ENCODE data around the gene CHCHD5. TPM values are rescaled to one million over a fixed set of nuclear protein-coding genes. Genes with fewer than 3 reads are reported as not detected.
A peak's percentile ranks its signal among the peaks of the same experiment; 100 is the strongest.

The CHCHD5 gene
- total RNA-seq, 1 experiment from 2014 or later = 30.7 TPM

GRCh38 chr2:112623913-112624777 lies 39.7 kb downstream of the CHCHD5 start:
- DNase-seq (ENCODE audit: extremely low read depth, low read depth) = peak; percentile 94

- DNase-seq (ENCODE audit: extremely low read depth, low read depth) = no peak
These were observed 41.2 kb downstream of the CHCHD5 start for GRCh38 chr2:112625474-112626114.

DNA sequence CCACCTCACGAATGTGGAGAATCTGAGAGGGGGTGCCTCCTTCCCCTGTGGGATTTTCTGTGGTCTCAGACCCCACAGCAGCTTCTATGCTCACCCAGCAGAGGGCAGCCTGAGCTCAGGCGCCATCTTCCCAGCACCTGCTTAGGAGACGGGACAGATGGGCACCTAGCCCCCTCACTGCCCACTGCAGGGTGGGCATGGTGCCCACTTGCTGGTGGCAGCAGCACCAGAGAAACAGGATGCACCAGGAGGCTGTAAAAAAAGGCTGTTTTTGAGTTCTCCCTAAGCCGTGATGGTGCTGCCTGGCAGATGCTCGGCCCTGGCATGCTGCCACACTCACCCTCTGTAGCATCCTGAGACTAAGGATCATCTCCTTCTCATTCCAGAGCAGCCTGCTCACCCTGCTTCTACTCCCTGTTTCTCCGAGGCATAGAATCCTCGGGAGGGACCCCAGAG lies 42.2 kb downstream of the CHCHD5 start:
- DNase-seq (ENCODE audit: extremely low read depth, low read depth) = peak; percentile 76

DNA sequence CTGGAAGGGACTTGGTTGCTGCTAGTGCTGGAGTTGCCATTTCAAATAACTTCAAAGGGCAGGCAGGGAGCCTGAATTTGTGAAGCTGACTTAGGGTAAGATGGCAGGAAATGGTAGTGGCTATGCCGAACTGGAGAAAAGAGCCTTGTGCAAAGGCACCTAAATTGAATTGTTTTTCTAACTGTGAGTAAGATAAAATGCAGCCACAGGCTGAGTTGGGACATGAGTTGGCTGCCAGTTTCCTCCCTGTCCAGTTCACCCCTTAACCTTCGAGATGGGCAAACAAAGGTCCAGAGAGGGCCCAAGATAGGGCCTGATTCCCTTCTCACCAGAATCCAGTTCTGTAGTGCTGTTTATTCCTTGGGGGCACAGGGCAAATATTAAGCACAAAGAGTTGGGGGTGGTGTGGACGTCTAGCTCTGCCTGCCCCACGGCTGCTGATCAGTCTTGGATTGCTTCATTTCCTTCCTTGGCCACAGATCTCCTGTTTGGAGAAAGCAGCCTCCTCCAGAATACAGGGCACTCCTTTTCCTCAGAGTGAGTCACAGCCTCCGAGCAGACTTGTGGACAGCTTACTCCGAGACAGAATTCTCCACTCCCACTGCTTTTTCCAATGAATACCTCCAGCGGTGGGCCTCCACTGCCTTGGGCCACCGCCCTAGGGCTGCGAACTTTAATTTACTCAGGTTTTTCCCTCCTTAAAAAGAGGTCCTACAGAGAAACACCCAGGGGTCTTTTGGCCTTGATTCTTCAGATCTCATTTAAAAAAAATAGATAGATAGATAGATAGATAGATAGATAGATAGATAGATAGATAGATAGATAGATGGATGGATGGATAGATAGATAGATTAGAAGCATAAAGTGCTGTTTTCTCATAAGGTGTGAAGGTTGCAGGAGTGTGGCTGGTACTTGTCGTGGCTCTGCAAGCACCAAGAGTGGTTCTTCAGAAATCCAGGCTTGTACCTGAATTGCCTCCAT lies 42.9 kb downstream of the CHCHD5 start:
- DNase-seq (ENCODE audit: extremely low read depth, low read depth) = peak; percentile 92

GRCh38 chr2:112629224-112629623 lies 44.8 kb downstream of the CHCHD5 start:
- DNase-seq (ENCODE audit: extremely low read depth, low read depth) = no peak

DNA sequence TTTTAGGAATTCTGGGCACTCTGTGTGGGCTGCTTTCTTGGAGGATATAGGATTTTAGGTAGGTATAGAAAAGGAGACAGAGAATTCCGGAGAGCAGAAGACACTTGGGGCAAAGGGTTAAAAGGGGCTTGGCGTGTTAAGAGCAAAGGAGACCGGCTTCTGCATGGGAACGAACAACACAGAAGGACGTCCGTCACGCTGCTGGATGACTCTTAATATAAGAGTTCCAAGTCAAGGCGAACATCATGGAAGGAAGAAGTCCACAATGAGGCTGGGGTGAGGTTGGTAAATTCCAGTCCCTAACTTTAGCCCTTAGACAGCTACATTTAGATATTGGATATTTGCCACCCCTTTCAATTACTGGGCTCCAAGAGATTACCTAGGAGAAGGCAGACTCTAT lies 45.4 kb downstream of the CHCHD5 start:
- DNase-seq (ENCODE audit: extremely low read depth, low read depth) = no peak

DNA sequence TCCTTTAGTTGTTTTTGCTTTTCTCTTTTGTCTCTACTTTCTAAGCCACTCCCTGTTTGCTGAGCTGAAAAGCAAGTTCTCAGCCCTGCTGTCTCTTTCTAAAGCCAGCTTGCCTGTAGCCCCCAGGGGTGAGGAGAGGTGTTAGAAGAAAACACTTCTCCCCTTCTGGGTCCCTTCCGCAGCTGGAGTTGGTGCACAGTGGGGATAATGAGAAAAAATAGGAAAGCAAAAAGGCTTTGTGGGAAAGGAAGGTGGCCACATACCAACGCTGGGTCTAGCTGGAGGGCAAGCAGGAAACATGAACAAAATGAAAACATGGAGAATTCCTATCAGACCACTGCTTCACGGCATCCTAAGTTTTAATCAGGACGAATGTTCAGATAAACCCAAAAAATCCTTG lies 45.9 kb downstream of the CHCHD5 start:
- DNase-seq (ENCODE audit: extremely low read depth, low read depth) = no peak

GRCh38 chr2:112633708-112634107 lies 49.3 kb downstream of the CHCHD5 start:
- no peak for DNase-seq (ENCODE audit: extremely low read depth, low read depth)

- DNase-seq (ENCODE audit: extremely low read depth, low read depth) = no peak
These were observed 49.9 kb downstream of the CHCHD5 start for GRCh38 chr2:112634153-112634873.

- DNase-seq (ENCODE audit: extremely low read depth, low read depth) = no peak
These were observed 50.4 kb downstream of the CHCHD5 start for GRCh38 chr2:112634874-112635157.

DNA sequence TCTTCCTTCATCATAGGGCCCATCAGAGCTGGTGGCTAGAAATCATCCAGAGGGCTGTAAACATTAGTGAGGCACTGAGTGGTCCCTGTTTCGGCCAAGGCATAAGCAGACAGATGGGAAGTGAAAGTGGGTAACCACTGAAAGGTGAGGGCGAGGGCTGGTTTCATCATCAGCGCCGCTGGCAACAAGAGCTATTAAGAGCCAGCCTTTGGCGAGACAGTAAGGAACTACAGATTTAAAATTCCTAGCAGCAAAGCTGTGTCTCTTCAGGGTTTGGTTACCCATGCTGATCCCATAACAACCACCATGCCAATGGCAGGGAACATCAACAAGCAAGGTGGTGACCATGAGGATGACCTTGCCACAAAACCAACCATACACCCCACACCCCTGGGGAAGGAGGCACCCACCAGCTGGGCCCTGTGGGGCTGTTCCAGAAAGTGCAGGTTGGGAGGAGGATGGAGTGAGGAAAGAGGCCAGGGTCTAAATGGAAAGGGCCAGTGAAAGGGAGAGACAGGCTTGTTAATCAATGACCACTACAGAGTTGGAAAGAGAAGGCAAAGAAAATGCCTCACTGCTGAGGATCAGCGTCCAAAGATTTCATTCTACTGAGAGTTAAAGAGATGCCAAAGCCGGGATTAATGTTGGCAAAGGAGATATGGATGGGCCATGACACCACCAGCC lies 52.3 kb downstream of the CHCHD5 start:
- DNase-seq (ENCODE audit: extremely low read depth, low read depth) = no peak

DNA sequence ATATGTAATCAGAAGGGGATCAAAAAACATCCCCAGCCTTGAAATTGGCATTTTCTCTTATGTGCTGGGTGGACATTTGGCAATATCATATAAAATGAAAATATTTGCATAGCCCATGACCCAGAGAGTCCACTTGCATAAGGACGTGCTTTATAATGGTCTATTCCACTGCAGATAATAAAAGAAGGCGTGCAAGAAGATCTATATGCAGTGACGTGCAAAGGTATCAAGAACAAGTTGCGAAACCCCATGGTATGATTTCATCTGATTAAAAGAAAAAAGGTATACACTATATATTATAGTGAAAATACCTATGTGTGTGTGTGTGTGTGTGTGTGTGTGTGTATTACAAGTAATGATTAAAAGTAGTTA lies 52.9 kb downstream of the CHCHD5 start:
- no peak for DNase-seq (ENCODE audit: extremely low read depth, low read depth)

Small RNA genes within 50 kb of the gene (small RNA-seq; reads per million reads assigned to genes)
- 0 reads per million in 2 experiments for gene RF00019

Other genes with a start within 250 kb of the CHCHD5 start
- 3.0 and 3.2 TPM in 2 replicates for gene RGPD8, start 151.0 kb upstream of the CHCHD5 start, total RNA-seq (2014; rRNA removed; shearing (Covaris generic))
- 58.1 and 72.8 TPM in 2 replicates for gene TTL, start 102.5 kb upstream of the CHCHD5 start, total RNA-seq (2014; rRNA removed; shearing (Covaris generic))
- gene POLR1B, start 42.1 kb upstream of the CHCHD5 start, total RNA-seq (2014; rRNA removed; shearing (Covaris generic)) = 35.9 and 43.0 TPM in 2 replicates
- 131 and 165 TPM in 2 replicates for gene SLC20A1, start 61.3 kb downstream of the CHCHD5 start, total RNA-seq (2014; rRNA removed; shearing (Covaris generic))
- not detected in 2 replicates for gene NT5DC4, start 136.4 kb downstream of the CHCHD5 start, total RNA-seq (2014; rRNA removed; shearing (Covaris generic))
- gene CKAP2L, start 180.0 kb downstream of the CHCHD5 start, total RNA-seq (2014; rRNA removed; shearing (Covaris generic)) = 21.0 and 22.6 TPM in 2 replicates
- gene IL1A, start 199.9 kb downstream of the CHCHD5 start, total RNA-seq (2014; rRNA removed; shearing (Covaris generic)) = 22.0 and 22.1 TPM in 2 replicates